Activated CD4-positive, CD25-positive, alpha-beta regulatory T cell treated with anti-CD3 and anti-CD28 coated beads, Interleukin-2, amount 50 U/mL, for 72 hours (primary cell): ENCODE results near the gene CABYR.

Experiments
- DNase-seq: peaks from one replicate; pipeline ENCODE4 v3.0.0; 2021

The CABYR gene, protein sequence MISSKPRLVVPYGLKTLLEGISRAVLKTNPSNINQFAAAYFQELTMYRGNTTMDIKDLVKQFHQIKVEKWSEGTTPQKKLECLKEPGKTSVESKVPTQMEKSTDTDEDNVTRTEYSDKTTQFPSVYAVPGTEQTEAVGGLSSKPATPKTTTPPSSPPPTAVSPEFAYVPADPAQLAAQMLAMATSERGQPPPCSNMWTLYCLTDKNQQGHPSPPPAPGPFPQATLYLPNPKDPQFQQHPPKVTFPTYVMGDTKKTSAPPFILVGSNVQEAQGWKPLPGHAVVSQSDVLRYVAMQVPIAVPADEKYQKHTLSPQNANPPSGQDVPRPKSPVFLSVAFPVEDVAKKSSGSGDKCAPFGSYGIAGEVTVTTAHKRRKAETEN

DNA sequence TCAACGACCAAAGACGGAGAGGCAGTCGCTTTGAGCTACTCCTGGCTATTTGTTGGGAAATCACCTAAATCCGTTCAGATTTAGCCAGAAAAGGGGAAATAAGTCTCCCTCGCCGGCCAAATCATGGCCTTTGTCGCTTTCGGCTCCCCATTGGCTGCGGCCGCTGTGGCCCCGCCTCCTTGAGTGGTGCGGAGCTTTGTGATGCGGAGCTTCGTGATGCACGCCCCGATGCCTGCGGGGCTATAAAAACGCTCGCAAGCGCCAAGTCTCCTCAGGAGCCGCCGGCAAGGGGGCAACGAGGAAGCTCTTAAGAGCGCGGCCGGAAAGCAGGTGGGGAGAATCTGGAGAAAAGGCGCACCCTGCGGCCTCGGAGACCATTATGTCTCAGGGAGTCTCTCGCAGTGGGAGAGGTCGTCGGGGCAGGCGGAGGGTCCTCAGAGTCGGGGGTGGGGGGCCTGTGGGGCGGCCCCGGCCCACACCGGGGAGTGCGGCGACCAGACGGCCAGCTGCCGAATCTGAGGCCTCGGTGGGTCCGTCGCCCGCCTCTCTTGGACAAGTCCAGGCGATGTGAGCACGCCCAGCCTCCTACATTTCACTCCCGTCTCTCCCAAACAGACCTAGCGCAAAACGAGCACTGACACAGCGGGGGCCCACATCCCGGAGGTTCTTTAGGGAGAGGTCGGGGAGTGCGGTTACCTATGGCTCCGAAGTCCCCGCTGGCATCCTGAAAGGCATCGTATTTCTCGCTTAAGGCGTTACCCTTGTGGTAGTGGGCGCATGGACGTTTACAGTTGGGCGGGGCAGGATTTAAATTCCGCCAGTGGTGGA is at the start of gene CABYR:
Gene CABYR, plus strand, starts transcription at position 274 of the 828 bp plus-strand sequence. CDS start 4,053 bp downstream, outside the sequence.
- DNase-seq: peak; percentile 70

DNA sequence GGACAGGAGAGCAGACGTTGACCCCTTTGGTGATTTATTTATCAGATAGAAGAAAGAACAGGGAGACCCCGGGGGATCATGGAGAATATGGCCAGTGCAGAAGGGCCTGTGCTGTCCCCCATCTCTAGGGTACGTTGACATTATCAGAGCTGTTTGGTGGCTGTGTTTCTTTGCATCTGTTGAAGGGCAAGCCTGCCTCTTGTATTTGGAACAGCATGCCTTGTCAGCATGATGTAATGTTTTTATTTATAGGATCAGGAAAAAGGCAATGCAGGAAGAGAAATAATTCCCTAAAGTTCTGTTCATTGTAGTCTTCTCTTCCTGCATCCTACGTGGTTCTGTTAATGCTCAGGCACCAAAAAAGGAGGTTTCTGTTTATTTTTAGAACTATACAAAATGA is 49.8 kb upstream of the CABYR start:
- DNase-seq: no peak

DNA sequence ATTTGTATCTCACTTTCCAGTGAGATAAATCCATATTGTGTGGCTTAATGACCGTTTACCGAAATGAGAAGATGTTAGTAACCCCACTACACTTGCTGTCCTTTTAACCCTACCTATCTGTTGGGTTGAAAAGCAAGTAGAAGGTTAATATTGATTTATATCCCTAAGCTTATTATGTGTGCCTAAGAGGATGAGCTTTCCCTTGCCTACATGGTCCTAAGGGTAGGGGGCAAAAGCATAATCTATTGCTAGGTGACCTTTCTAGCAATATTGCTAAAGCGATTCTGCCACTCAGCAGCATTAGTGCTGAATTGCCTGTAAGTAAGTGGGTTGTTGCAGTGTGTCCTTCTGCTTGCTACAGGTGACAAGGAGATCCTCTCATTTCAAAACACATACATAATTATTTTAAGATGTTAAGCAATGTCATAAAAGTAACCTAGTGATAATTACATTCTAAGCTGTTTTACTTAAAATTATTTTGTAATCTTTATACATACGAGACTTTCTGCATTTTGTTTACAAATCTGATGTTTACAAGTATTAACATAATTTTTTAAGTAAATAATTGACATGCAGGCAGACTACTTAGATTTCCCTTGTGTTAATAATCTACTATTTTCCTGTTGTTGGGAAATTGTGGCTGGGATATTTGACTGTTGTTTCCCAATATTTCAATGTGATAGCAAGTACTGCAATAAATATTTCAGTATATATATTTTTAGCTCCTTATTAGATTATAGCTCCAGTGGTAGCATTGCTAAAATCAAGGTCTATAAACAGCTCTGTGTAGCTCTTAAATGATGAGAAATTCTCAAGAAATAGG is 49.1 kb upstream of the CABYR start:
- no peak for DNase-seq

DNA sequence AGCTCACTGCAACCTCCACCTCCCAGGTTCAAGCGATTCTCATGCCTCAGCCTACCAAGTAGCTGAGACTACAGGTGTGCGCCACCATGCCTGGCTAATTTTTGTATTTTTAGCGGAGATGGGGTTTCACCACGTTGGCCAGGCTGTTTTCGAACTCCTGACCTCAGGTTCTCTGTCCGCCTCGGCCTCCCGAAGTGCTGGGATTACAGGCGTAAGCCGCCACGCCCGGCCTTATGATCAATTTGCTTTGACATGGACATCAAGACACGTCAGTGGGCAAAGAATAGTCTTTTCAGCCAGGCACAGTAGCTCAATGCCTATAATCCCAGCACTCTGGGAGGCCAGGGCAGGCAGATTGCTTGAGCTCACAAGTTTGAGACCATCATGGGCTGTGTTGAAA is 48.0 kb upstream of the CABYR start:
- no peak for DNase-seq

DNA sequence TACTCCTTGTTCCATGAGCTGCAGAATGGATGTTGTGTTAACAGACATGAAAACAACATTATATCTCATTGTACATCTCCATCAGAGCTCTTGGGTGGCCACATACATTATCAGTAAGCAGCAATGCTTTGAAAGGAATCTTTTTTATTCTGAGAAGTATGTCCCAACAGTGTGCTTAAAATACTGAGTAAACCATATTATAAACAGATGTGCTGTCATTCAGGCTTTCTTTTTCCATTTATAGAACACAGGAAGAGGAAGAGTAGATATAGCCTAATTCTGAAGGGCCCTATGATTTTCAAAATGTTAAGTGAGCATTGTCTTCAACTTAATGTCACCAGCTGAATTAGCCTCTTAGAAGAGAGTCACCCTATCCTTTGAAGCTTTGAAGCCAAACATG is 44.3 kb upstream of the CABYR start:
- no peak for DNase-seq

DNA sequence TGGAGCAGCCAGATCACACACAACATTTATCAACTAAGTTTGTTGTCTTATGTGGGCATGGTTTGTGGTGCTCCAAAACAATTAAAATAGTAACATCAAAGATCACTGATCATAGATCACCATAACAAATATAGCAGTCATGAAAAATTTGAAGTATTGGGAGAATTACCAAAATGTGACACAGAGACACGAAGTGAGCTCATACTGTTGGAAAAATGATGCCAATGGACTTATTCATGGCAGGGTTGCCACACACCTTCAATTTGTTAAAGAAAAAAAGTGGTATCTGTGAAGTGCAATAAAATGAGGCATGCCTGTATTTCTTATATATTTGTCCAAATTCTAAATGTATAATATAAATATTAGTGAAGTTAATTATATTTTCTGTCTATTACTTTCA is 42.9 kb upstream of the CABYR start:
- no peak for DNase-seq

DNA sequence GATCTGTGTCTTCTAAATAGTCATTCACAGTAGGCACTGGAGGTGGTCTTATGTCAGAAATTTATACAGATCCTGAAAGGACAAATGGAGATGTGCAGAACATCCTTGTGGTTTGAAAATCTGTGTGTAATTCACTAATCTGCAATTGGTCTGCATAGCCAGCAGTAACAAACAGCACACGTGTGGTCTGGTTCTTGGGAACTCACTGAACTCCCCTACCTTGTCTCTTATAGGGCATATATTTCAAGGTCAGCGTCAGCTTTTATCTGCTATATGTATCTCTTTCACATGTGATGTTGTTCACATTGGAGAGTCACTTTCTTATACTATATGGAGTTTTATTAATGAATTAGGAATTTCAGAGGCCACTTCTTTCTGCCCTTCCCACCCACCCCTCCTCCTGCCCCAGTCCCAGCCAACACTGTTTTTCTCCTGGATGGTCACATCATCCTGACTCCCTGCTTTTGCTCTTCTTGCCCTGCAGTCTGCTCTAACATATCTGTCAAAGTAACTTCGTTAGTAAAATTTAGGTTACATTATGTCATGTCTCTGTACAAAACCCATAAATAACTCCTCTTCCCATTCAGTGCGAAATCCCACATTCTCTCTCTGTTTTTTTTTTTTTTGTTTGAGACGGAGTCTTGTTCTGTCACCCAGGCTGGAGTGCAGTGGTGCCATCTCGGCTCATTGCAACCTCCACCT is 35.4 kb upstream of the CABYR start:
- DNase-seq: no peak

DNA sequence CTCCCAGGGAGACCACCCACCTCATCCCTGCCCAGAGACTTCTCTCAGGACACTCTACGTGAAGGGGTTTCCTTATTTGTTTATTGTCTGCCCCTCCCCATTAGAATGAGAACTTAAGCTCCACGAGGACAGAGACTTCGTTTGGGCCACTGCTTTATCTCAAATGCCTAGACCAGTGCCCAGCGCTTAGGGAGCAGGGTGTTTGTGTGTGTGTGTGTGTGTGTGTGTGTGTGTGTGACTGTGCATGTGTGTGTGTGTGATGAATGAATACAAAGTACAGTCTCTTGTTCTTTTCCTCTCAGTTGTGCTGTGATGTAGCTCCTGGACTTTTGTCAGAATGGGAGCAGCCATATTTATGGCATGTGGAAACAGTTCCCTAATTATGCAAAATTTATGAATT is 34.4 kb upstream of the CABYR start:
- no peak for DNase-seq

DNA sequence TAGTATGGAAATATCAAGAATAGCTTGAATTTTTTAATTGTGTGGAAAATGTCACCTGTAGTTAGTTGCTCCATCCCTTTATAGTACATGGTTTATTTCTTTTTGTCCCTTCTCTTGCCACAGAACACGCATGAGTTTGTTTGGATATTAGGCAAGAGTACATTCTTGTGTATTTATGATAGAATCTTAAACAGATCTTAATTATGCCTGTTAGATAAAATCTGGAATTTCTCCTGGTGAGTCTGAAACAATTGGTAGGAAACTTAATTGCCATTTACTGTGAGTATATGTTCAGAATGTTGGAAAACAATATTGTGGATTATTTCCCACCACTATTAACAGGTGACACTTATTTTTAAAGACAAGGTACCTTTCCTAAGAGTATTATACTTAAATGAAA is 30.2 kb upstream of the CABYR start:
- DNase-seq: no peak

DNA sequence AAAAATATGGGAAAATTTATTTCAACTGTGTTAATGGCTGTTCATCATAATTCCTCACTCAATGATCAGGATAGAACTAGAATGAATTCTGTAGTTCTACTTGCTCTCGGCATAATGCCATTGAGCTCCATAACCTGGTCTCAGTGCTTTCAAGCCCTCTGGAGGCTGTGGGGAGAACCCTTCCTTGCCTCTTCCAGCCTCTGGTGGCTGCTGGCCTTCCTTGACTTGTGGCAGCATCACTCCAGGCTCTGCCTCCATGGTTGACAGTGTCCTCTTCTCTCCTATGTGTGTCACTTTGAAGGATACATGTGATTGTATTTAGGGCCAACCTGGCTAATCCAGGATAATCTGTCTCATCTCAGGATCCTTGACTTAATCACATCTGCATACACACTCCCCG is 26.9 kb upstream of the CABYR start:
- DNase-seq: no peak

DNA sequence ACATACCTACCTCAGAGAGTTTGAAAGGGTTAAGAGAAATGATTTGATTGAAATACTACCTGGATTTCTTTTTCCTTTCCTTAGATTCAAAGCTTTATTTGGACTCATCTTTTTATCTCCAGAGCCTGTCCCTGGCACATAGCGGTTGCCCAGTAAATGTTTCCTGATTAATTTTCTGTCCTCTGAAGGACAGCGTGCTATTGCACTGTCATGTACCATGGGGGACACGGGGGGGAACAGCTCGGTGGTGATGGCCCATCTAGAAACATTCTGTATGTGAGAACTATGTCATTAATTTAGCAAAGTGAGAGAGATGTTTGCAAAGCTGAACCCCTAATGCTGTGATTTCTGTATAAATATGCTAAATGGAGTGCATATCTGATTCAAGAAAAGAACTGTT is 26.4 kb upstream of the CABYR start:
- no peak for DNase-seq

DNA sequence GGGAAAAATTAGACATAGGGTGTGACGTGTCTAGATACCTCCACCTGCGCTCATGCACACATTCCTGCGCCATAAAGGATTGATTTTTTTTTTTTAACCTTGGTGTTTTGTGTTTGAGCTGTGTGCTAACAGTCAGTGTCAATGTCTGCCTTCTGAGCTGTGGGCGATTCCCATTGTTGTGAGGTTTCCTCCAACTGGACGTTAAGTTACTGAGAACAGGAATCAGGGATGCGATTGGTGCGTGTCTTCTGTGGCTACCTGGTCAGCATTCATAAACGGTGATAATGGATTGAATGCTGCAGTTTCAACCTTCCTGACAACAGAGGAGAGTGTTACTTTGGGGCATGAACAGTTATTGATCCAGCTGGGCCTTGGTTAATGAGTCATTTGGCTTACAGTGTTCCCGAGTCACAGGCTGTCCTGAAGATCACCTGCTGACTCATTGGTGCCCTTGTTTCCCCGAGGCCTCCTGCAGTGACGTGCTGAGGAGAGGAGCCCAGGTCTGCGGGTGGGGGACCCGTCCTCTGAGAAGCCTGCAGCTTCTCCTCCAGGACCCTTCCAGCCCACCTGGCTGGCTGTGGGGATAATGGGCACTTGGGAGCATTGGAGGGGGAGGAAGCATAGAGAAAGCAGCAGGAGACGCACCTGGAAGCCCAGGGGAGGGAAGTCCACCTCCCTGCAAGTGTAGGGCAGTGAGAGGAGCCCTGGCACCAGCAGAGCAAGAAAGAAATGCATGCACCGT is 25.8 kb upstream of the CABYR start:
- DNase-seq: no peak

DNA sequence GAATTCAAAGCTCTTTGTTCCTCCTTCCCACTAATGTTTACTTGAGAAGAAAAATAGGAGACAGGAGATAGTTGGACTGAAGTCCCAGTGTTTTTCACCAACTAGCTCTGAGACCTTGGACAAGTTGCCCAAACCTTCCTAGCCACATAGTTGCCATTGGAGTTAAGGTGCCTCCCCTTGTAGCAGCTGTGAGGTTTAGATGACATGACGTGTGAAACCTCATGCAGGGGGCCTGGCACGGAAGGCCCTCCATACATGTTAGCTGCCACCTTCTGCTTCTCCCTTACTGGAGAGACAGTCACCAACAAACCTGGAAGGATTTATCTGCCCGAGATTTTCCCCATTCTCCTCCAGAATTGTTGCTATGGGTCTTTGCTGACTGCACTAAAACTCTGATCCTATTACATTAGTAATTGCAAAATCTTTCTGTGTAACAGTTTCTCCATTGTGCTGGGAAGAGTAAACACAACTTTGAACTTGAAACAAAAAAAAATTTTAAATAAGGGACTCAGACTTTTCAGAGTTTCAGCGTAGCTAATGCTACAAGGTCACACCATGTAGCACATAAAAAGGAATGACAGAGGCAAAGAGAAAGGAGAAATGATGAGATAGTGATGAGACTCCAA is 23.8 kb upstream of the CABYR start:
- DNase-seq: no peak

DNA sequence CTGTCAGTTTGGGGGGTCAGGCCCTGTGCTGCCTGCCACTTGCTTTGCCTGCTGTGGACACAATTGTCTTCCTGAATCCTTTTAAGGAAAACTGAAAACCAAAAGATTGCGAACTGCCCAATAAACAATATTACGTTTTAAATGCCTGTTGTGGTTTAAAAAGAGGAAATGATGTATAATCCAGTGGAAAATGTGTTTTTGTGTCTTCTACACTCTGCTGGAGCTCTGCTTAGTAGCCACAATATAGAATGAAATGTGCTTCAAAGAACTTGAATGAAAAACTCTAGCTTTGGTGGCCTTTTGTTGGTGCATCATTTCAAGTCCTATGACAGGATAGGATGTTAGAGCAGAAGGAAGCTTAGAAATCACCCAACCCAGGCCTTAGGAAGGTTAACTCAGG is 23.2 kb upstream of the CABYR start:
- no peak for DNase-seq

DNA sequence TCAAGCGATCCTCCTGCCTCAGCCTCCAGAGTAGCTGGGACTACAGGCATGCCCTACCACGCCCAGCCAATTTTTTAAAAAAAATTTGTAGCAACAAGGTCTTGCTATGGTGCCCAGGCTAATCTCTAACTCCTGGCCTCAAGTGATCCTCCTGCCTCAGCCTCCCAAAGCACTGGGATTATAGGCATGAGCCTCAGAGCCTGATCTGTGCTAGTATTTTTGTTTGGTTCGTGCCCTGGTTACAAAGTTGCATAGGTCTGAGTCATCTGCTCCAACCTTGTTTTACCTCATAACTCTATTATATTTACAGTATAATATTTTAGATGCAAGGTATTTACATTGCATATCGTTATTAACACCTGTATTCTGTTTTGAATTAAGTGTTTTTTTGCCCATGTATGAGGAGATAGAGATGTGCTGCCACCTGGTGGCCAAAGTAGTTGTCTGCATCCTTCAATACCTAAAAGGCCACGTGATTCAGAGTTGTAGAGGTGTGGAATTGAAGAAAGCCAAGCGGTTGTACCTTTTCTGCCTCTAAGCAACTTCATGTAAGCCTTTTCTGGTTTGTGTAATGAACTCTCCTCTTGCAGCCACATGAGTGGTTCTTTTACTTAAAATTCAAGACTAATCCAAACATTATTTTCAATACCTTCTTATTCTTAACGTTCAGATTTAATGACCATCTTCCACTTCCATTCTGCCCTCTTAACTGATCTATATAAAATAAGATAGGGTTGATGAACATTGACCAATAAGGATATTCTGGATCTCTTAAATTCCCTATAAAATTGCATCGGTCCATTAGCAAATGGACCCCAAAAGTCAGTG is 19.9 kb upstream of the CABYR start:
- peak; percentile 77 for DNase-seq

DNA sequence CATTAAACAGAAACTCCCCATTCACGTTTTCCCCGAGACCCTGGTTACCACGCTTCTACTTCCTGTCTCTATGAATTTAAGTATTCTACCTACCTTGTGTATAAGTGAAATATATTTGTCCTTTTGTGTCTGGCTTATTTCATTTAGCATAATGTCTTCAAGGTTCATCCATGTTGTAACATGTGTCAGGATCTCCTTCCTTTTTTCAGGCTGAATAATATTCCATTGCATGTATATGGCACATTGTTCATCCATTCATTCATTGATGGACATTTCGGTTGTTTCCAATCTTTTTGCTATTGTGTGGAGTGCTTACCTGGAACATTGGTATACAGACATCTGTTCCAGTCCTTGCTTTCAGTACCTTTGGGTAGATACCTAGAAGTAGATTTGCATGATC is 18.2 kb upstream of the CABYR start:
- no peak for DNase-seq

DNA sequence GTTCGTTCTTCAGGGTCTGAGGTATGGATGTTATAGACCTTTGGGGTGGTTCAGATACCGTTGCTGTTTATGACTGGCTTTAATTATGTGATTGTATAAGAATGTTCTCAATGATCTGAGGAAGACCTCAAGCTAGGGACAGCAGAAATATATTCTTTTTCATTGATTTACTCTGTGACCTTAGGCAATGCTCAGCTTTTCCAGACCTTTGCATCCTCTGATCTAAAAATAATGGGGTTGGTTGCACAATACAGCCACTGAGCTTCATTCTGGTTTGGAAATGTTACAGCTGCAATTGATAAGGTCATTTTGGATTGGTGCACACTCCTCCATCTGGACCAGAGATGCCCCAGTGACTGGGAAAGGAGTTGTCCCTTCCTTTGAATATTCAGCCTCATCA is 17.2 kb upstream of the CABYR start:
- no peak for DNase-seq

DNA sequence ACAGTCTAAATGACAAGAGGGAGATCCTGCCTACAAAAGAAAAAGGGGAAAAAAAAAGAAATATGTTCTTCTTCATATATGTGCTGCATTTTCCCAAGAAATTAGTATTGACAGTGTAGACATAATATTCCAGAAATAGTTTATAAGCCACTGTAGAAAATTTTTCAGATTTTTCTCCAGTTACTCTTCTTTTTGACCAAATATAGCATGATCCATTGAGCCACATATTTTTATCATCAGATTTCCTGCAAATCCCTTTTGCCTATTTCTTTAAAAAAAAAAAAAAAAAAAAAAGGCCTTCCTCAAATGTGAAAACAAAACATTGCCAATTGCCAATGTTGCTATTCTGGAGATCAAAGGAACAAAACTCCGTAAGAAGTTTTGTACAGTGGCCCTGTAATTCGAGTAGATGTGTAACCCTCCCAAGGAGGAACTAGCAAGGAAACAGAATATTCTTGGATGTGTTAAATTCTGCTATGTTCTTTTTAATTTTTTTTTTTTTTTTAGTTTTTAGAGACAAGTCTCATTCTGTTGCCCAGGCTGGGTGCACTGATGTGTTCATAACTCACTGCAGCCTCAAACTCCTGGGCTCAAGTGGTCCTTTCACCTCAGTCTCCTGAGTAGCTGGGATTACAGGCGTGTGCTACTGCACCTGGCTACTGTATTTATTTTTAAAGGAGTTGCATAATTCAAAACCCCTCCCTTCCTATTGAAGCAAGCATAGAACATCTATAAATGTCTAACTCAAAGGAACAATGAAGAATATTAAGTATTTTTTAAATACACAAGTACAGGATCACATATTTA is 12.5 kb upstream of the CABYR start:
- DNase-seq: no peak

DNA sequence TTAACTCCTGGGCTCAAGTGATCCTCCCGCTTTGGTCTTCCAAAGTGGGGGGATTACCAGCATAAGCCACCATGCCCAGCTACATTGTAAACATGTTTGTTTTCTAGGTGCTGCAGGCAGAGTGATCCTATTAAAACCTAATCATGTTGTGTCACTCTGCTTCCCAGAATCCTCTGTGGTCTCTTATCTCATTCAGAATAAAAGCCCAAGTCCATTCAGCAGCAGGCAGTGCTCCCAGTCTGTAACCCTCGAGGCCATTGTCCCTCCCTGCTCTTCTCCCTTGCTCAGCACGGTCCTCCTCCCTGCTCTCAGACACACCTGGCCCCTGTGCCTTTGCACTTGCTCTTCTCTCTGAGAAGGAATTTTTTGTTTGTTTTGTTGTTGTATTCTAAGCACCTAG is 11.1 kb upstream of the CABYR start:
- no peak for DNase-seq

DNA sequence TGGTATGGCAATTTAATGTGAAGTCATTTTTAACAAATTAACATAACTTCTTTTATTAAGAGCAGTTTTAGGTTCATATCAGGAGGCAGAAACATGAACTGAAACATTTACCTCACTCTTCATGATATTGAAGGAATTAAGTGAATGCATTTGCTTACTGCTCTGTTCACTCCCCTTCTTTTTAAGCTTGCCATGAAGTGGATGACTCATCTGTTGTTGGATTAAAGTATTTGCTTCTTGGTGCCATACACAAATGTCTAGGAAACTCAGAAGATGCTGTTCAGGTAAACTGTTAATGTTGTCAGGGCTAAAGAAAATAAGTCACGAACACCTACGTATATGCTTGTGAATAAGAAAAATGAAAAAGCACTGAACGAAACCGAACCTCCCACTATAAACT is 10.2 kb upstream of the CABYR start:
- DNase-seq: no peak
